Subcutaneous abdominal adipose tissue (tissue), 5 donors: ENCODE measurements around the gene TWIST2.
A peak's percentile ranks its signal among the peaks of the same experiment; 100 is the strongest.

Experiments used
- H3K27ac ChIP-seq: one replicate; pipeline ENCODE4 v1.7.0; 2013; ENCODE audit warnings: low read depth, mild to moderate bottlenecking, inconsistent platforms, low read length, moderate library complexity
- H3K27me3 ChIP-seq, 5 donors: one replicate each; pipeline ENCODE4 v1.7.0; 2013; ENCODE audit warnings: low read length in 5 of 5, inconsistent platforms in 1 of 5; ENCODE audit not compliant: control insufficient read depth in 5 of 5, insufficient read depth in 4 of 5
- H3K36me3 ChIP-seq, 5 donors: one replicate each; pipeline ENCODE4 v1.7.0; 2013; ENCODE audit warnings: low read length in 5 of 5; ENCODE audit not compliant: control insufficient read depth in 5 of 5, insufficient read depth in 5 of 5
- H3K4me1 ChIP-seq, 5 donors: one replicate each; pipeline ENCODE4 v1.7.0; 2013; ENCODE audit warnings: low read length in 5 of 5, mild to moderate bottlenecking in 3 of 5, moderate library complexity in 1 of 5; ENCODE audit not compliant: control insufficient read depth in 5 of 5, insufficient read depth in 5 of 5
- H3K4me3 ChIP-seq, 5 donors: one replicate each; pipeline ENCODE4 v1.7.0; 2013; ENCODE audit warnings: low read length in 5 of 5, low read depth in 1 of 5
- H3K9ac ChIP-seq, 5 donors: one replicate each; pipeline ENCODE4 v1.7.0; 2013; ENCODE audit warnings: low read length in 5 of 5, mild to moderate bottlenecking in 4 of 5, moderate library complexity in 3 of 5
- H3K9me3 ChIP-seq, 5 donors: one replicate each; pipeline ENCODE4 v1.7.0; 2013; ENCODE audit warnings: low read length in 5 of 5; ENCODE audit not compliant: control insufficient read depth in 5 of 5
- donor health status: healthy.
- donor health status: healthy.
- donor health status: healthy.
- donor health status: healthy.
- donor health status: healthy.

TWIST2 gene

GRCh38 chr2:238868616-238869292 lies 20.9 kb downstream of the TWIST2 start:
- Histone ChIP-seq H3K27me3 (no peaks in the 10 kb centered on the region), H3K9me3 (no peaks in the 10 kb centered on the region)

GRCh38 chr2:238869293-238870124 lies 21.6 kb downstream of the TWIST2 start:
- no peaks in the 10 kb centered on the region for H3K9me3 ChIP-seq
- no peaks in the 10 kb centered on the region for H3K27me3 ChIP-seq
- H3K27ac ChIP-seq: peak overlapping the region; percentile 94
- peaks cover 16 to 87% (median 72%) of the 10 kb centered on the region in 5 donors for H3K4me1 ChIP-seq
- peaks cover 0 to 11% (median 3%) of the 10 kb centered on the region in 5 donors for H3K36me3 ChIP-seq
- H3K4me3 ChIP-seq: no peak overlapping the region
- H3K9ac ChIP-seq: no peak overlapping the region

More at GRCh38 chr2:238868616-238869292, 20.9 kb downstream of the TWIST2 start:
- Histone ChIP-seq H3K36me3 (peaks cover 0 to 10% (median 3%) of the 10 kb centered on the region in 5 donors), H3K27ac (peak overlapping the region; percentile 94), H3K4me3 (no peak overlapping the region), H3K4me1 (peaks cover 15 to 89% (median 70%) of the 10 kb centered on the region in 5 donors), H3K9ac (no peak overlapping the region)

GRCh38 chr2:238870261-238870660 lies 22.4 kb downstream of the TWIST2 start:
- Histone ChIP-seq H3K9me3 (no peaks in the 10 kb centered on the region), H3K9ac (no peak overlapping the region), H3K36me3 (peaks cover 0 to 11% (median 3%) of the 10 kb centered on the region in 5 donors), H3K4me1 (peaks cover 12 to 87% (median 72%) of the 10 kb centered on the region in 5 donors), H3K4me3 (no peak overlapping the region), H3K27me3 (no peaks in the 10 kb centered on the region), H3K27ac (peak overlapping the region; percentile 94)

- Histone ChIP-seq H3K36me3 (peaks cover 0 to 11% (median 3%) of the 10 kb centered on the region in 5 donors), H3K9me3 (no peaks in the 10 kb centered on the region), H3K27ac (peak overlapping the region; percentile 25), H3K27me3 (peaks cover 0 to 2% (median 0%) of the 10 kb centered on the region in 5 donors), H3K4me3 (no peak overlapping the region), H3K9ac (no peak overlapping the region), H3K4me1 (peaks cover 21 to 85% (median 72%) of the 10 kb centered on the region in 5 donors)
Measured at GRCh38 chr2:238872026-238872425, 24.1 kb downstream of the TWIST2 start.

GRCh38 chr2:238872628-238873380 lies 24.9 kb downstream of the TWIST2 start:
- Histone ChIP-seq H3K27me3 (peaks cover 0 to 2% (median 0%) of the 10 kb centered on the region in 5 donors), H3K36me3 (peaks cover 0 to 11% (median 3%) of the 10 kb centered on the region in 5 donors), H3K4me3 (peak overlapping the region in 1 of 5 donors; percentile 13), H3K4me1 (peaks cover 16 to 79% (median 65%) of the 10 kb centered on the region in 5 donors), H3K9ac (no peak overlapping the region), H3K9me3 (no peaks in the 10 kb centered on the region), H3K27ac (peak overlapping the region; percentile 84)

GRCh38 chr2:238873381-238873801 lies 25.5 kb downstream of the TWIST2 start:
- peak overlapping the region in 1 of 5 donors; percentile 13 for H3K4me3 ChIP-seq
- H3K36me3 ChIP-seq: peaks cover 0 to 14% (median 3%) of the 10 kb centered on the region in 5 donors
- H3K27ac ChIP-seq: peak overlapping the region; percentile 84
- peaks cover 15 to 79% (median 62%) of the 10 kb centered on the region in 5 donors for H3K4me1 ChIP-seq
- peaks cover 0 to 2% (median 0%) of the 10 kb centered on the region in 5 donors for H3K27me3 ChIP-seq
- no peaks in the 10 kb centered on the region for H3K9me3 ChIP-seq
- no peak overlapping the region for H3K9ac ChIP-seq

GRCh38 chr2:238873841-238874240 lies 26.0 kb downstream of the TWIST2 start:
- peak overlapping the region; percentile 84 for H3K27ac ChIP-seq

GRCh38 chr2:238874330-238875050 lies 26.6 kb downstream of the TWIST2 start:
- no peaks in the 10 kb centered on the region for H3K9me3 ChIP-seq
- H3K4me1 ChIP-seq: peaks cover 17 to 79% (median 67%) of the 10 kb centered on the region in 5 donors
- H3K4me3 ChIP-seq: no peak overlapping the region
- no peak overlapping the region for H3K9ac ChIP-seq
- H3K27me3 ChIP-seq: peaks cover 0 to 2% (median 0%) of the 10 kb centered on the region in 5 donors
- peaks cover 0 to 20% (median 3%) of the 10 kb centered on the region in 5 donors for H3K36me3 ChIP-seq
- peak overlapping the region; percentile 84 for H3K27ac ChIP-seq

More at GRCh38 chr2:238873841-238874240, 26.0 kb downstream of the TWIST2 start:
- peaks cover 12 to 79% (median 62%) of the 10 kb centered on the region in 5 donors for H3K4me1 ChIP-seq
- H3K36me3 ChIP-seq: peaks cover 0 to 15% (median 3%) of the 10 kb centered on the region in 5 donors
- H3K27me3 ChIP-seq: peaks cover 0 to 2% (median 0%) of the 10 kb centered on the region in 5 donors
- peak overlapping the region in 1 of 5 donors; percentile 13 for H3K4me3 ChIP-seq
- H3K9ac ChIP-seq: no peak overlapping the region
- no peaks in the 10 kb centered on the region for H3K9me3 ChIP-seq

- Histone ChIP-seq H3K4me1 (peaks cover 19 to 79% (median 71%) of the 10 kb centered on the region in 5 donors), H3K36me3 (peaks cover 0 to 20% (median 3%) of the 10 kb centered on the region in 5 donors), H3K9me3 (no peaks in the 10 kb centered on the region), H3K9ac (peak overlapping the region in 1 of 5 donors; percentile 16), H3K27ac (peak overlapping the region; percentile 84), H3K4me3 (no peak overlapping the region), H3K27me3 (peaks cover 0 to 2% (median 0%) of the 10 kb centered on the region in 5 donors)
Measured at GRCh38 chr2:238875101-238875470, 27.2 kb downstream of the TWIST2 start.
